GM23338 (cell line): Measurements from ENCODE around the gene SLC3A2. TPM values are rescaled to one million over a fixed set of nuclear protein-coding genes. Genes with fewer than 3 reads are reported as not detected.

Experiments
- ATAC-seq: fragments of 200-7000 bp; cut with Tn5 transposase; 3 replicates; pipeline ENCODE4 v1.9.1; 2020
- DNase-seq: peaks from one replicate; pipeline ENCODE4 v3.0.0-alpha.2; 2015; ENCODE audit warnings: low spot score
- H2AFZ ChIP-seq: fragments of 200-600 bp; sonication (generic); 2 replicates; pipeline ENCODE4 v1.8.0; 2016; ENCODE audit warnings: antibody characterized with exemption, mild to moderate bottlenecking, moderate library complexity
- H3F3A ChIP-seq: fragments of 200-600 bp; sonication (generic); replicated peaks from 2 replicates; pipeline ENCODE4 v1.8.0; 2017; ENCODE audit warnings: antibody characterized with exemption, mixed run types, low read depth
- H3K27ac ChIP-seq: fragments of 200-600 bp; sonication (generic); 2 replicates; pipeline ENCODE4 v1.6.1; 2016; ENCODE audit warnings: low read depth
- H3K27me3 ChIP-seq: fragments of 200-600 bp; sonication (generic); 2 replicates; pipeline ENCODE4 v1.8.0; 2016; ENCODE audit warnings: mild to moderate bottlenecking, mixed run types, moderate library complexity; ENCODE audit not compliant: insufficient read depth
- H3K36me3 ChIP-seq: fragments of 200-600 bp; sonication (generic); 2 replicates; pipeline ENCODE4 v1.8.0; 2016; ENCODE audit warnings: mild to moderate bottlenecking; ENCODE audit not compliant: insufficient read depth
- H3K4me1 ChIP-seq: fragments of 200-600 bp; sonication (generic); 2 replicates; pipeline ENCODE4 v1.8.0; 2016; ENCODE audit warnings: mild to moderate bottlenecking, moderate library complexity; ENCODE audit not compliant: insufficient read depth
- H3K4me2 ChIP-seq: fragments of 200-600 bp; sonication (generic); 2 replicates; pipeline ENCODE4 v1.7.1; 2017; ENCODE audit warnings: mixed run types
- H3K4me3 ChIP-seq: fragments of 200-600 bp; sonication (generic); 2 replicates; pipeline ENCODE4 v1.6.1; 2016; ENCODE audit warnings: mixed run types
- H3K79me2 ChIP-seq: fragments of 200-600 bp; sonication (generic); replicated peaks from 2 replicates; pipeline ENCODE4 v1.8.0; 2017; ENCODE audit warnings: mild to moderate bottlenecking; ENCODE audit not compliant: insufficient read depth
- H3K9me2 ChIP-seq: fragments of 200-600 bp; sonication (generic); 2 replicates; pipeline ENCODE4 v1.8.0; 2017; ENCODE audit not compliant: insufficient read depth
- H4K20me1 ChIP-seq: fragments of 200-600 bp; sonication (generic); replicated peaks from 2 replicates; pipeline ENCODE4 v1.8.0; 2017; ENCODE audit warnings: mild to moderate bottlenecking; ENCODE audit not compliant: insufficient read depth
- H3K27ac Mint-ChIP-seq: 2 replicates; pipeline ENCODE4 v1.8.0; 2020; ENCODE audit warnings: inconsistent platforms, mild to moderate bottlenecking, moderate library complexity, mixed read lengths
- H3K27me3 Mint-ChIP-seq: 3 replicates; pipeline ENCODE4 v1.8.0; 2022; ENCODE audit warnings: low read depth, mild to moderate bottlenecking, moderate library complexity, mixed read lengths, inconsistent platforms; ENCODE audit not compliant: insufficient read depth, poor library complexity
- H3K36me3 Mint-ChIP-seq: 3 replicates; pipeline ENCODE4 v1.8.0; 2021; ENCODE audit warnings: low read depth, mild to moderate bottlenecking, inconsistent platforms, moderate library complexity, mixed read lengths
- H3K4me1 Mint-ChIP-seq: 3 replicates; pipeline ENCODE4 v1.8.0; 2020; ENCODE audit warnings: mild to moderate bottlenecking, inconsistent platforms, mixed read lengths
- H3K4me3 Mint-ChIP-seq: 3 replicates; pipeline ENCODE4 v1.8.0; 2021; ENCODE audit warnings: moderate library complexity, mild to moderate bottlenecking, inconsistent platforms, mixed read lengths
- H3K9me3 Mint-ChIP-seq: 3 replicates; pipeline ENCODE4 v1.8.0; 2020; ENCODE audit warnings: moderate library complexity, mild to moderate bottlenecking, inconsistent platforms, mixed read lengths
- CREB1 ChIP-seq: fragments of 250-450 bp; sonication (Bioruptor Pico); IDR thresholded peaks from 2 replicates; pipeline ENCODE4 v1.5.0; 2020; ENCODE audit warnings: low read depth, mild to moderate bottlenecking, moderate library complexity
- EZH2phosphoT487 ChIP-seq: fragments of 200-600 bp; sonication (generic); IDR thresholded peaks from one replicate; pipeline ENCODE4 v1.8.1; 2018; ENCODE audit warnings: antibody characterized with exemption; ENCODE audit not compliant: unreplicated experiment
- JUNB ChIP-seq: IDR thresholded peaks from one replicate; pipeline ENCODE4 v1.6.1; 2016; ENCODE audit warnings: antibody characterized with exemption; ENCODE audit not compliant: unreplicated experiment
- NANOG ChIP-seq: IDR thresholded peaks from 2 replicates; pipeline ENCODE4 v1.6.1; 2016; ENCODE audit warnings: antibody characterized with exemption, borderline replicate concordance
- POLR2AphosphoS5 ChIP-seq: IDR thresholded peaks from 2 replicates; pipeline ENCODE4 v1.6.1; 2016; ENCODE audit warnings: antibody characterized with exemption, low read depth
- STAT1 ChIP-seq: IDR thresholded peaks from one replicate; pipeline ENCODE4 v1.6.1; 2016; ENCODE audit warnings: antibody characterized with exemption; ENCODE audit not compliant: unreplicated experiment
- ZNF331 ChIP-seq: fragments of 250-450 bp; sonication (Bioruptor Pico); IDR thresholded peaks from 2 replicates; pipeline ENCODE4 v1.5.0; 2020; ENCODE audit warnings: low read depth, mild to moderate bottlenecking, moderate library complexity
- polyA plus RNA-seq: library from polyadenylated mRNA; unstranded; fragments of >200 nt; fragmentation: Nextera tagmentation; extraction: Ambion mirVana; gene quantifications from 2 replicates; pipeline ENCODE4 v1.2.1, GENCODE V29; 2016
- total RNA-seq: library from RNA; depleted of rRNA; stranded (reverse); fragments of >200 nt; shearing (Covaris generic); gene quantifications from 2 replicates; pipeline ENCODE4 v1.2.3, GENCODE V29; 2014
- TF ChIP-seq, protein P1 (sequence below): fragments of 250-450 bp; sonication (Bioruptor Pico); IDR thresholded peaks from 2 replicates; pipeline ENCODE4 v1.5.0; 2020; ENCODE audit warnings: mild to moderate bottlenecking, moderate library complexity

SLC3A2 gene
- total and polyA plus RNA-seq, 2 experiments from 2014 or later = 240 to 425 TPM

DNA sequence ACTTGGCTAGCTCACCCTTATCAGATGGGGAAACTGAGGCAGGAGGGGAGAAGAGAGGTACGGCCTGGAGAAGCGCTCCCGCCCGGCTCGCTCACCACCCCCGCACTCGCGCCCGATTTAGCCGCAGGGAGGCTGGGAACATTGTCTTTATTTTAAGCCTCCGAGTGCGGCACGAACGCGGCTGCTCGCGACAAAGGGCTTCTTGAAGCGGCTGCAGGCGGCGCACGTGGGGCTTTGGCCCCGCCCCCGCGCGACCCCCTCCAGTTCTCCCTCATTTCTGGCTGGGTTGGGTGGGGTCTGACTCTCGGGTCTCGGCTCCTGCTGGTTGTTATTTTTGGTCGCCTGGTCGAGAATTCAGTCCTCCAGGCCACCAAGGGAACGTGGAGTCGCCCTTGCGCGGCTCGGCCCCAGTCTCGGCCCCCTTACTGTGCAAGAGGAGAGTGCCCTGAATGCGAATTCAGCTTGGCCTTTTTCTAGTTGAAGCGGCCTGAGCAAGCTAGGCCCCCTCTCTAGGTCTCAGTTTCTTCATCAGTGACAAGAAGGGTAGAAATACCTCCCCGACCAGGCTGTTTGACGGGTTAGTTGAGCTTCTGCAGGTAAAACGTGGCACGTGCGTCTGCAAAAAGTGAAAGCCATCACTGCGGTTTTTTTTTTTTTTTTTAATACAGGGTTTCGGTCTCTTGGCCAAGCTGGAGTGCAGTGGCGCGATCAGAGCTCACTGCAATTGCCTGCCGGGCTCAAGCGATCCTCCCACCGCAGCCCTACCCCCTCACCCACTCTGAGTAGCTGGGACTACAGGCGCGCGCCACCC lies 43.1 kb downstream of the SLC3A2 start:
- Histone ChIP-seq H3K79me2 (no peaks in the 10 kb centered on the region), H3K4me2 (peak overlapping the region; percentile 90), H2AFZ (peak overlapping the region; percentile 99), H4K20me1 (no peaks in the 10 kb centered on the region), H3K9me2 (no peaks in the 10 kb centered on the region), H3K36me3 (no peaks in the 10 kb centered on the region), H3K4me1 (peaks cover 35% of the 10 kb centered on the region), H3K27me3 (peaks cover 86% of the 10 kb centered on the region), H3K27ac (no peak overlapping the region), H3F3A (peaks cover 29% of the 10 kb centered on the region), H3K4me3 (peak overlapping the region; percentile 72)
- H3K4me1 Mint-ChIP-seq = peaks cover 46% of the 10 kb centered on the region
- H3K36me3 Mint-ChIP-seq = no peaks in the 10 kb centered on the region; the same call in 2 of the 3 replicates
- peak overlapping the region; percentile 70 for H3K4me3 Mint-ChIP-seq
- H3K27ac Mint-ChIP-seq = no peak overlapping the region
- H3K9me3 Mint-ChIP-seq = no peaks in the 10 kb centered on the region; the same call in 2 of the 3 replicates
- ATAC-seq (no peak), DNase-seq (peak; percentile 49)
- peaks cover 73% of the 10 kb centered on the region for H3K27me3 Mint-ChIP-seq
- TF ChIP-seq, protein P1, sequence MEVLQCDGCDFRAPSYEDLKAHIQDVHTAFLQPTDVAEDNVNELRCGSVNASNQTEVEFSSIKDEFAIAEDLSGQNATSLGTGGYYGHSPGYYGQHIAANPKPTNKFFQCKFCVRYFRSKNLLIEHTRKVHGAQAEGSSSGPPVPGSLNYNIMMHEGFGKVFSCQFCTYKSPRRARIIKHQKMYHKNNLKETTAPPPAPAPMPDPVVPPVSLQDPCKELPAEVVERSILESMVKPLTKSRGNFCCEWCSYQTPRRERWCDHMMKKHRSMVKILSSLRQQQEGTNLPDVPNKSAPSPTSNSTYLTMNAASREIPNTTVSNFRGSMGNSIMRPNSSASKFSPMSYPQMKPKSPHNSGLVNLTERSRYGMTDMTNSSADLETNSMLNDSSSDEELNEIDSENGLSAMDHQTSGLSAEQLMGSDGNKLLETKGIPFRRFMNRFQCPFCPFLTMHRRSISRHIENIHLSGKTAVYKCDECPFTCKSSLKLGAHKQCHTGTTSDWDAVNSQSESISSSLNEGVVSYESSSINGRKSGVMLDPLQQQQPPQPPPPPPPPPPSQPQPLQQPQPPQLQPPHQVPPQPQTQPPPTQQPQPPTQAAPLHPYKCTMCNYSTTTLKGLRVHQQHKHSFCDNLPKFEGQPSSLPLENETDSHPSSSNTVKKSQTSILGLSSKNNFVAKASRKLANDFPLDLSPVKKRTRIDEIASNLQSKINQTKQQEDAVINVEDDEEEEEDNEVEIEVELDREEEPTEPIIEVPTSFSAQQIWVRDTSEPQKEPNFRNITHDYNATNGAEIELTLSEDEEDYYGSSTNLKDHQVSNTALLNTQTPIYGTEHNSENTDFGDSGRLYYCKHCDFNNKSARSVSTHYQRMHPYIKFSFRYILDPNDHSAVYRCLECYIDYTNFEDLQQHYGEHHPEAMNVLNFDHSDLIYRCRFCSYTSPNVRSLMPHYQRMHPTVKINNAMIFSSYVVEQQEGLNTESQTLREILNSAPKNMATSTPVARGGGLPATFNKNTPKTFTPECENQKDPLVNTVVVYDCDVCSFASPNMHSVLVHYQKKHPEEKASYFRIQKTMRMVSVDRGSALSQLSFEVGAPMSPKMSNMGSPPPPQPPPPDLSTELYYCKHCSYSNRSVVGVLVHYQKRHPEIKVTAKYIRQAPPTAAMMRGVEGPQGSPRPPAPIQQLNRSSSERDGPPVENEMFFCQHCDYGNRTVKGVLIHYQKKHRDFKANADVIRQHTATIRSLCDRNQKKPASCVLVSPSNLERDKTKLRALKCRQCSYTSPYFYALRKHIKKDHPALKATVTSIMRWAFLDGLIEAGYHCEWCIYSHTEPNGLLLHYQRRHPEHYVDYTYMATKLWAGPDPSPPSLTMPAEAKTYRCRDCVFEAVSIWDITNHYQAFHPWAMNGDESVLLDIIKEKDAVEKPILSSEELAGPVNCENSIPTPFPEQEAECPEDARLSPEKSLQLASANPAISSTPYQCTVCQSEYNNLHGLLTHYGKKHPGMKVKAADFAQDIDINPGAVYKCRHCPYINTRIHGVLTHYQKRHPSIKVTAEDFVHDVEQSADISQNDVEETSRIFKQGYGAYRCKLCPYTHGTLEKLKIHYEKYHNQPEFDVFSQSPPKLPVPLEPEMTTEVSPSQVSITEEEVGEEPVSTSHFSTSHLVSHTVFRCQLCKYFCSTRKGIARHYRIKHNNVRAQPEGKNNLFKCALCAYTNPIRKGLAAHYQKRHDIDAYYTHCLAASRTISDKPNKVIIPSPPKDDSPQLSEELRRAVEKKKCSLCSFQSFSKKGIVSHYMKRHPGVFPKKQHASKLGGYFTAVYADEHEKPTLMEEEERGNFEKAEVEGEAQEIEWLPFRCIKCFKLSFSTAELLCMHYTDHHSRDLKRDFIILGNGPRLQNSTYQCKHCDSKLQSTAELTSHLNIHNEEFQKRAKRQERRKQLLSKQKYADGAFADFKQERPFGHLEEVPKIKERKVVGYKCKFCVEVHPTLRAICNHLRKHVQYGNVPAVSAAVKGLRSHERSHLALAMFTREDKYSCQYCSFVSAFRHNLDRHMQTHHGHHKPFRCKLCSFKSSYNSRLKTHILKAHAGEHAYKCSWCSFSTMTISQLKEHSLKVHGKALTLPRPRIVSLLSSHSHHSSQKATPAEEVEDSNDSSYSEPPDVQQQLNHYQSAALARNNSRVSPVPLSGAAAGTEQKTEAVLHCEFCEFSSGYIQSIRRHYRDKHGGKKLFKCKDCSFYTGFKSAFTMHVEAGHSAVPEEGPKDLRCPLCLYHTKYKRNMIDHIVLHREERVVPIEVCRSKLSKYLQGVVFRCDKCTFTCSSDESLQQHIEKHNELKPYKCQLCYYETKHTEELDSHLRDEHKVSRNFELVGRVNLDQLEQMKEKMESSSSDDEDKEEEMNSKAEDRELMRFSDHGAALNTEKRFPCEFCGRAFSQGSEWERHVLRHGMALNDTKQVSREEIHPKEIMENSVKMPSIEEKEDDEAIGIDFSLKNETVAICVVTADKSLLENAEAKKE = no peak
- no peak for TF ChIP-seq POLR2AphosphoS5
- no peak for TF ChIP-seq NANOG
- no peak for TF ChIP-seq STAT1
- no peak for TF ChIP-seq CREB1 (CRISPR knock-in tag)
- TF ChIP-seq JUNB = no peak
- TF ChIP-seq ZNF331 (CRISPR knock-in tag) = no peak
- no peak for TF ChIP-seq EZH2phosphoT487
